Trophoblast cell (in vitro differentiated cells and primary cell): ENCODE data around the gene ZNF530.

ENCODE experiments used
- DNase-seq, 2 donors: peaks; one replicate each; pipeline ENCODE4 v3.0.0-alpha.2; 2016
- H2AFZ ChIP-seq: 2 replicates; pipeline ENCODE4 v1.6.1; 2013; ENCODE audit warnings: low read length, moderate library complexity, mild to moderate bottlenecking; ENCODE audit not compliant: insufficient read depth, poor library complexity
- H2AK5ac ChIP-seq: 2 replicates; pipeline ENCODE4 v1.6.1; 2013; ENCODE audit warnings: mild to moderate bottlenecking, low read length
- H2BK120ac ChIP-seq: 2 replicates; pipeline ENCODE4 v1.6.1; 2013; ENCODE audit warnings: low read length, mild to moderate bottlenecking, moderate library complexity; ENCODE audit not compliant: insufficient read depth, poor library complexity
- H2BK12ac ChIP-seq: 2 replicates; pipeline ENCODE4 v1.6.1; 2013; ENCODE audit warnings: mild to moderate bottlenecking, low read length, moderate library complexity
- H2BK5ac ChIP-seq: 2 replicates; pipeline ENCODE4 v1.6.1; 2013; ENCODE audit warnings: low read length, low read depth, moderate library complexity, mild to moderate bottlenecking; ENCODE audit not compliant: poor library complexity
- H3K14ac ChIP-seq: 2 replicates; pipeline ENCODE4 v1.6.1; 2013; ENCODE audit warnings: mild to moderate bottlenecking, low read length
- H3K18ac ChIP-seq: 2 replicates; pipeline ENCODE4 v1.6.1; 2013; ENCODE audit warnings: mild to moderate bottlenecking, low read length
- H3K23ac ChIP-seq: 2 replicates; pipeline ENCODE4 v1.6.1; 2013; ENCODE audit warnings: low read length
- H3K27ac ChIP-seq: 2 replicates; pipeline ENCODE4 v1.5.1; 2013; ENCODE audit warnings: low read depth, mild to moderate bottlenecking, inconsistent platforms, low read length, moderate library complexity
- H3K27me3 ChIP-seq: 2 replicates; pipeline ENCODE4 v1.6.1; 2013; ENCODE audit warnings: inconsistent platforms, mild to moderate bottlenecking, low read length, moderate library complexity; ENCODE audit not compliant: insufficient read depth
- H3K36me3 ChIP-seq, 2 experiments: 1 replicate in 1 of 2; 2 replicates in 1 of 2; pipeline ENCODE4 v1.6.1; 2013; ENCODE audit warnings: low read length in 2 of 2, mild to moderate bottlenecking in 2 of 2, moderate library complexity in 1 of 2; ENCODE audit not compliant: insufficient read depth in 2 of 2, control insufficient read depth in 1 of 2
- H3K4ac ChIP-seq: 2 replicates; pipeline ENCODE4 v1.6.1; 2013; ENCODE audit warnings: low read depth, mild to moderate bottlenecking, low read length, moderate library complexity
- H3K4me1 ChIP-seq, 2 experiments: 1 replicate in 1 of 2; 2 replicates in 1 of 2; pipeline ENCODE4 v1.6.1; 2013; ENCODE audit warnings: low read length in 2 of 2, mild to moderate bottlenecking in 2 of 2, moderate library complexity in 1 of 2; ENCODE audit not compliant: insufficient read depth in 2 of 2, control insufficient read depth in 1 of 2
- H3K4me2 ChIP-seq: 2 replicates; pipeline ENCODE4 v1.6.1; 2013; ENCODE audit warnings: inconsistent platforms, mild to moderate bottlenecking, low read length, moderate library complexity
- H3K4me3 ChIP-seq: 2 replicates; pipeline ENCODE4 v1.5.1; 2013; ENCODE audit warnings: mild to moderate bottlenecking, low read depth, low read length, inconsistent platforms
- H3K79me1 ChIP-seq: one replicate; pipeline ENCODE4 v1.6.1; 2013; ENCODE audit warnings: low read length
- H3K79me2 ChIP-seq: 2 replicates; pipeline ENCODE4 v1.6.1; 2013; ENCODE audit warnings: low read length, mild to moderate bottlenecking; ENCODE audit not compliant: control insufficient read depth, insufficient read depth, poor library complexity
- H3K9ac ChIP-seq: 2 replicates; pipeline ENCODE4 v1.6.1; 2013; ENCODE audit warnings: mild to moderate bottlenecking, low read length
- H3K9me3 ChIP-seq: 2 replicates; pipeline ENCODE4 v1.6.1; 2013; ENCODE audit warnings: low read depth, mild to moderate bottlenecking, control low read depth, inconsistent platforms, low read length; ENCODE audit not compliant: insufficient read depth
- H4K12ac ChIP-seq: 2 replicates; pipeline ENCODE4 v1.6.1; 2013; ENCODE audit warnings: low read depth, mild to moderate bottlenecking, low read length, moderate library complexity
- H4K8ac ChIP-seq: 2 replicates; pipeline ENCODE4 v1.6.1; 2013; ENCODE audit warnings: low read depth, mild to moderate bottlenecking, low read length, moderate library complexity
- H4K91ac ChIP-seq: one replicate; pipeline ENCODE4 v1.6.1; 2013; ENCODE audit warnings: low read depth, mild to moderate bottlenecking, low read length, moderate library complexity
- WGBS: extraction: QIAGEN DNeasy Blood & Tissue Kit; methylation state at CpG from one replicate; pipeline ENCODE4 v1.1.7; 2013; ENCODE audit warnings: missing lambda C conversion rate; ENCODE audit not compliant: insufficient read length, insufficient coverage; ENCODE audit errors: extremely low coverage; 5-methylcytosine and 5-hydroxymethylcytosine counted together

The ZNF530 gene

GRCh38 chr19:57559008-57559403 is 40.7 kb upstream of the ZNF530 start:
- H4K8ac ChIP-seq = peak overlapping the region; percentile 77
- no peak overlapping the region for H2BK120ac ChIP-seq
- H3K23ac ChIP-seq = no peak overlapping the region
- no CpG with 5 or more reads among the region's 22 CpGs for WGBS
- no peak overlapping the region for H2AK5ac ChIP-seq
- peak overlapping the region; percentile 94 for H3K4me3 ChIP-seq
- H3K27ac ChIP-seq = no peak overlapping the region
- H2BK5ac ChIP-seq = no peak overlapping the region
- H3K4me1 ChIP-seq = peaks cover 2 to 7% of the 10 kb centered on the region in 2 experiments
- H3K36me3 ChIP-seq = peaks cover 10 to 18% of the 10 kb centered on the region in 2 experiments
- peaks cover 5% of the 10 kb centered on the region for H3K79me1 ChIP-seq
- DNase-seq = peak in 1 of 2 donors; percentile 13
- H3K14ac ChIP-seq = peak overlapping the region; percentile 58
- H3K79me2 ChIP-seq = peaks cover 5% of the 10 kb centered on the region
- H3K4me2 ChIP-seq = peak overlapping the region; percentile 63
- H3K18ac ChIP-seq = no peak overlapping the region
- peak overlapping the region; percentile 65 for H3K9ac ChIP-seq
- H3K9me3 ChIP-seq = peaks cover 8% of the 10 kb centered on the region
- H2BK12ac ChIP-seq = no peak overlapping the region
- H3K27me3 ChIP-seq = no peaks in the 10 kb centered on the region
- H4K12ac ChIP-seq = peak overlapping the region; percentile 54
- H2AFZ ChIP-seq = peak overlapping the region; percentile 65
- H4K91ac ChIP-seq = peak overlapping the region; percentile 28
- peak overlapping the region; percentile 28 for H3K4ac ChIP-seq

GRCh38 chr19:57559404-57560025 is 40.2 kb upstream of the ZNF530 start, which contains the start of gene ZNF550:
Gene ZNF550, minus strand, starts transcription at chr19:57559863. Its CDS starts 181 bp downstream, at chr19:57559682.
- Histone ChIP-seq H4K8ac (peak within 1 kb of the TSS; percentile 77), H2BK5ac (no peak within 1 kb of the TSS), H2BK12ac (no peak within 1 kb of the TSS), H3K4me3 (peak within 1 kb of the TSS; percentile 94), H3K79me2 (peaks cover 5% of the 10 kb centered on the region), H3K9ac (peak within 1 kb of the TSS; percentile 65), H3K14ac (peak within 1 kb of the TSS; percentile 58), H4K12ac (peak within 1 kb of the TSS; percentile 54), H3K4me1 (peaks cover 2 to 7% of the 10 kb centered on the region in 2 experiments), H3K4me2 (peak within 1 kb of the TSS; percentile 63), H3K23ac (no peak within 1 kb of the TSS), H3K4ac (peak within 1 kb of the TSS; percentile 28), H4K91ac (peak within 1 kb of the TSS; percentile 28), H3K9me3 (peaks cover 9% of the 10 kb centered on the region), H3K18ac (peak within 1 kb of the TSS; percentile 58), H2AK5ac (no peak within 1 kb of the TSS), H3K79me1 (peaks cover 5% of the 10 kb centered on the region), H3K36me3 (peaks cover 7 to 13% of the 10 kb centered on the region in 2 experiments), H3K27ac (no peak within 1 kb of the TSS), H2BK120ac (peak within 1 kb of the TSS; percentile 16), H2AFZ (peak within 1 kb of the TSS; percentile 65), H3K27me3 (no peaks in the 10 kb centered on the region)
- no CpG with 5 or more reads among the region's 56 CpGs for WGBS
- peak; percentile 80 to 91 for DNase-seq

GRCh38 chr19:57560049-57560491 is 39.6 kb upstream of the ZNF530 start:
- peak overlapping the region; percentile 37 for H2AFZ ChIP-seq
- H2BK12ac ChIP-seq = no peak overlapping the region
- H2AK5ac ChIP-seq = no peak overlapping the region
- no peak overlapping the region for H2BK120ac ChIP-seq
- no peak overlapping the region for H2BK5ac ChIP-seq
- no peak overlapping the region for H4K12ac ChIP-seq
- no peak overlapping the region for H3K14ac ChIP-seq
- peaks cover 2 to 7% of the 10 kb centered on the region in 2 experiments for H3K4me1 ChIP-seq
- no peak overlapping the region for H3K9ac ChIP-seq
- no CpG with 5 or more reads among the region's 23 CpGs for whole genome bisulfite sequencing
- H3K4ac ChIP-seq = no peak overlapping the region
- no peaks in the 10 kb centered on the region for H3K27me3 ChIP-seq
- peak overlapping the region; percentile 63 for H3K4me2 ChIP-seq
- peaks cover 10% of the 10 kb centered on the region for H3K9me3 ChIP-seq
- H3K23ac ChIP-seq = no peak overlapping the region
- H4K8ac ChIP-seq = no peak overlapping the region
- no peak overlapping the region for H3K27ac ChIP-seq
- no peak overlapping the region for H3K4me3 ChIP-seq
- peaks cover 5 to 11% of the 10 kb centered on the region in 2 experiments for H3K36me3 ChIP-seq
- peaks cover 5% of the 10 kb centered on the region for H3K79me1 ChIP-seq
- H3K18ac ChIP-seq = no peak overlapping the region
- H4K91ac ChIP-seq = no peak overlapping the region
- H3K79me2 ChIP-seq = peaks cover 5% of the 10 kb centered on the region
- DNase-seq = peak; percentile 88 to 92

- Histone ChIP-seq H4K8ac (no peak overlapping the region), H2BK5ac (no peak overlapping the region), H3K4me1 (peaks cover 1 to 2% of the 10 kb centered on the region in 2 experiments), H3K9ac (no peak overlapping the region), H4K12ac (no peak overlapping the region), H4K91ac (no peak overlapping the region), H3K4me3 (no peak overlapping the region), H3K27ac (no peak overlapping the region), H3K79me2 (peaks cover 5% of the 10 kb centered on the region), H3K23ac (no peak overlapping the region), H3K27me3 (no peaks in the 10 kb centered on the region), H3K4ac (no peak overlapping the region), H2AK5ac (no peak overlapping the region), H3K4me2 (no peak overlapping the region), H2BK120ac (no peak overlapping the region), H3K9me3 (peaks cover 18% of the 10 kb centered on the region), H3K14ac (no peak overlapping the region), H3K79me1 (peaks cover 5% of the 10 kb centered on the region), H3K36me3 (no peaks in the 10 kb centered on the region), H2AFZ (no peak overlapping the region), H2BK12ac (no peak overlapping the region), H3K18ac (no peak overlapping the region)
- DNase-seq = no peak
- WGBS = no CpG with 5 or more reads among the region's 1 CpG
Measured at GRCh38 chr19:57563547-57563946, 36.1 kb upstream of the ZNF530 start.
